Stomach smooth muscle (tissue), 2 donors: ENCODE measurements around the gene FGFBP1.
"Not testable (repeated sequence)": the region's sequence is repeated elsewhere in the genome, so short reads cannot be mapped to it uniquely, and the experiment has no call there.

Experiments used
- H3K27ac ChIP-seq: one replicate; pipeline ENCODE4 v1.7.0; 2013; ENCODE audit warnings: mild to moderate bottlenecking, low read length, inconsistent platforms
- H3K27me3 ChIP-seq, 2 donors: one replicate each; pipeline ENCODE4 v1.7.0; 2013; ENCODE audit warnings: low read length in 2 of 2; ENCODE audit not compliant: insufficient read depth in 2 of 2, control insufficient read depth in 1 of 2
- H3K36me3 ChIP-seq, 2 donors: one replicate each; pipeline ENCODE4 v1.7.0; 2013; ENCODE audit warnings: low read length in 2 of 2; ENCODE audit not compliant: control insufficient read depth in 2 of 2, insufficient read depth in 2 of 2
- H3K4me1 ChIP-seq: one replicate; pipeline ENCODE4 v1.7.0; 2013; ENCODE audit warnings: low read length; ENCODE audit not compliant: control insufficient read depth, insufficient read depth
- H3K4me3 ChIP-seq, 2 donors: one replicate each; pipeline ENCODE4 v1.7.0; 2013; ENCODE audit warnings: low read length in 2 of 2
- H3K9ac ChIP-seq, 2 donors: one replicate each; pipeline ENCODE4 v1.7.0; 2013; ENCODE audit warnings: low read length in 2 of 2, mild to moderate bottlenecking in 1 of 2
- H3K9me3 ChIP-seq, 2 donors: one replicate each; pipeline ENCODE4 v1.7.0; 2013; ENCODE audit warnings: low read length in 2 of 2; ENCODE audit not compliant: control insufficient read depth in 2 of 2
- donor health status: healthy.
- donor health status: Pancreatic carcinoma.

The FGFBP1 gene

GRCh38 chr4:15926486-15926885 lies 12.1 kb downstream of the FGFBP1 start:
- Histone ChIP-seq H3K27ac (no peak overlapping the region), H3K27me3 (peaks cover 0 to 2% of the 10 kb centered on the region in 2 donors), H3K9me3 (no peaks in the 10 kb centered on the region), H3K9ac (no peak overlapping the region), H3K36me3 (no peaks in the 10 kb centered on the region), H3K4me1 (no peaks in the 10 kb centered on the region), H3K4me3 (no peak overlapping the region)

- H3K36me3 ChIP-seq: no peaks in the 10 kb centered on the region
- H3K4me1 ChIP-seq: no peaks in the 10 kb centered on the region
- no peaks in the 10 kb centered on the region for H3K9me3 ChIP-seq
- peaks cover 0 to 2% of the 10 kb centered on the region in 2 donors for H3K27me3 ChIP-seq
- H3K9ac ChIP-seq: no peak overlapping the region
- H3K4me3 ChIP-seq: no peak overlapping the region
- no peak overlapping the region for H3K27ac ChIP-seq
Observed at GRCh38 chr4:15925830-15926229, 12.7 kb downstream of the FGFBP1 start.

DNA sequence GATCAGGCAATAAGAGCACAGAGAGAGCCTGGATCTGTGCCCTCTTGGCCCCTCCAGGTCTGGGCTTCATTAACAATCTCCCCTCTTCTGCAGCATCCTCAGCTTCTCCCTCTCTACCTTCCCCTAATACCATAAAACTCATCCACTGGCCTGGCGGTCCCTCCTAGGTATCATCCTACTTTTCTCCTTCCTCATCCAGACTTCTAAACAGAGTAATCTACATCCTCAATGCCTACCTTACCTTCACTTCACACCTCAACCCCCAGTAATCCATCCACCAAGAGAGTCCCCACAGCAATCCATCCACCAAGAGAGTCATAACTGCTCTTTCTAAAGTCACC lies 17.0 kb downstream of the FGFBP1 start:
- Histone ChIP-seq H3K36me3 (no peaks in the 10 kb centered on the region), H3K4me1 (no peaks in the 10 kb centered on the region), H3K9me3 (no peaks in the 10 kb centered on the region), H3K27ac (no peak overlapping the region), H3K9ac (no peak overlapping the region), H3K4me3 (no peak overlapping the region), H3K27me3 (no peaks in the 10 kb centered on the region)

DNA sequence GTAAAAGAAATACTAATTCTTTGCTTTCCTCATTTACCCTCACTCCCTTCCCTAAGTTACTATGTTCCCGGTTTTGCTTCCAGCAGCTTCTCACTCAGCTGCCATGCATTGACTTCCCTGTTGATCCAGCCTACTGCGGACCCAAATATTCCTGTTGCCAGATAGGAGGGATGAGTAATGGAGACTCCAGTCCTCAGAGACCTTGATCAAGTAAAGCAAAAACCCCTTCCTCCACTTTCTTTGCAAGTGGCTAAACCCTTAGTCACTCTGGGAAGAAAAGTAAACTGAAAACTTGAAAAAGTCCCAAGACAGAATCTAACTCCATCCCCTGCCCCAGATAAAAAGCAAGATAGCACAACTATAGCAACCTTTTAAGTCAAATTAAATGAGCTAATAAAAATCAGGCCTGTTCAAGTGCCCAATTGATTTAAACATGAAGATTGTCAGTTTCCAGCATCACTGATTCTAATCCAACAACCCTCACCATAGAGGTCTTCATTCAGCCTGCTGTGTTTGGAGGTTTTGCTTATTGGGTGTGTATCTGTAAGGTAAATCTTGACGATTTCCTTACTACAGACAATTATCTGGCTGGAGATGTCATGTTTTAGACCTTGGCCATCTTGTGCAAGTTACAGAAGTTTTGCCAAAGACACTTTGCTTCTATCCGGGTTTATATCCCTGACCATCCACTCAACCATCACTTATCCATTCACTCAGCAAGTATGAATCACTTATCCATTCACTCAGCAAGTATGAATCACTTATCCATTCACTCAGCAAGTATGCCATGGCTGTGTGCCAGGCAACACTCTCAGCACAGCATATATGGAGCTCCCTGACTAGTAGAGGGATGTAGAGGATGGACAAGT lies 17.6 kb downstream of the FGFBP1 start:
- Histone ChIP-seq H3K4me3 (no peak overlapping the region), H3K9ac (no peak overlapping the region), H3K36me3 (no peaks in the 10 kb centered on the region), H3K27me3 (no peaks in the 10 kb centered on the region), H3K9me3 (no peaks in the 10 kb centered on the region), H3K4me1 (no peaks in the 10 kb centered on the region), H3K27ac (no peak overlapping the region)

GRCh38 chr4:15918484-15919129 lies 19.9 kb downstream of the FGFBP1 start:
- H3K4me1 ChIP-seq: no peaks in the 10 kb centered on the region
- H3K9ac ChIP-seq: no peak overlapping the region
- H3K27me3 ChIP-seq: no peaks in the 10 kb centered on the region
- no peak overlapping the region for H3K4me3 ChIP-seq
- H3K36me3 ChIP-seq: no peaks in the 10 kb centered on the region
- no peaks in the 10 kb centered on the region for H3K9me3 ChIP-seq
- H3K27ac ChIP-seq: no peak overlapping the region

DNA sequence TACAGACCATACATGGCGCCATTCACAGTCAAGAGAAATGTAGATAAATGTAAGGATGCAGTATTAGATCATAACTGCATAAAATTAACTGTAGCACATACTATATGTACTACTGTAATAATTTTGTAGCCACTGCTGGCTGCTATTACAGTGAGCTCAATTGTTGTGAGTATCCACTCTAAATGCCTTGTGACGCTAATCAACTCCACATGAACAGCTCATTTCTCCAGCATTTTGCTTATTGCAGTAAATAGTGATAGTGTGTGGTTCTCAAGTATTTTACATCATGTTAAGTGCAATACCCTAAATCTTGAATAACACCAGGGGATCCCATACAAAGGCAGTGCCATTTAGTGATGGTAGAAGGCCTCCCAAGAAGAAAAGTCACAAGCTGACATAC lies 21.2 kb downstream of the FGFBP1 start:
- H3K9ac ChIP-seq: no peak overlapping the region

DNA sequence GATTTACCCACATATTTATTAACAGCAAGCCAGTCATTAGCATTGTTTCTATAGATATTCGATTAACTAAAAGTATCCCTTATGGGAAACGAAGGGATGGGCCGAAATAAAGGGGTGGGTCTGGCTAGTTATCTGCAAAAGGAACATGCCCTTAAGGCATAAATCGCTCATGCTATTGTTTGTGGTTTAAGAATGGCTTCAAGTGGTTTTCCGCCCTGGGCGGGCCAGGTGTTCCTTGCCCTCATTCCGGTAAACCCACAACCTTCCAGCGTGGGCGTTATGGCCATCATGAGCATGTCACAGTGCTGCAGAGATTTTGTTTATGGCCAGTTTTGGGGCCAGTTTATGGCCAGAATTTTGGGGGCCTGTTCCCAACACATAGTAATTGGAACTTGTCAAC lies 22.2 kb downstream of the FGFBP1 start:
- H3K9me3 ChIP-seq, H3K9ac ChIP-seq, H3K27ac ChIP-seq, H3K4me1 ChIP-seq, H3K4me3 ChIP-seq, H3K36me3 ChIP-seq, H3K27me3 ChIP-seq: not testable (repeated sequence)

More for the DNA sequence above, 21.2 kb downstream of the FGFBP1 start:
- no peaks in the 10 kb centered on the region for H3K36me3 ChIP-seq
- no peaks in the 10 kb centered on the region for H3K27me3 ChIP-seq
- H3K4me3 ChIP-seq: no peak overlapping the region
- no peak overlapping the region for H3K27ac ChIP-seq
- H3K4me1 ChIP-seq: no peaks in the 10 kb centered on the region
- no peaks in the 10 kb centered on the region for H3K9me3 ChIP-seq

DNA sequence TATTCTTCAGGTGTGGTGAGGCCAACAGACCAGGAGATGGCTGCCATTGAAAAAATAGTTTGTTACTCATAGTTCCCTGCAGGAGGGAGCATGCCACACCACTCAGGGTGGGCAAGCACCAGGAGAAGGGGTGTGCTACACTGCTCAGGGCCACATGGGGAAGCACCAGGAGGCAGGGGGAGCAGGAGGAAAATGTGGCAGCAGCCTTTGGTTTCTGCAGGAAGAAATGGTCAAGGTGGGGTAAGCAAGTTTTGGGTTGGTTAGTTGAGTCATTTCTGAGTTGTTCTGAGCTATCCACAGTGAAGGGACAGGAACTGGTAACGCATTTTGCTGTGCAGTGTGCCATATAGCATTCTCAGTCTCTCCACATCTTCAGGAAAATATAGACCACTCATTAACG lies 23.8 kb downstream of the FGFBP1 start:
- Histone ChIP-seq H3K4me3 (no peak overlapping the region), H3K9ac (no peak overlapping the region), H3K4me1 (peaks cover 5% of the 10 kb centered on the region), H3K27ac (no peak overlapping the region), H3K27me3 (no peaks in the 10 kb centered on the region), H3K36me3 (no peaks in the 10 kb centered on the region), H3K9me3 (no peaks in the 10 kb centered on the region)

DNA sequence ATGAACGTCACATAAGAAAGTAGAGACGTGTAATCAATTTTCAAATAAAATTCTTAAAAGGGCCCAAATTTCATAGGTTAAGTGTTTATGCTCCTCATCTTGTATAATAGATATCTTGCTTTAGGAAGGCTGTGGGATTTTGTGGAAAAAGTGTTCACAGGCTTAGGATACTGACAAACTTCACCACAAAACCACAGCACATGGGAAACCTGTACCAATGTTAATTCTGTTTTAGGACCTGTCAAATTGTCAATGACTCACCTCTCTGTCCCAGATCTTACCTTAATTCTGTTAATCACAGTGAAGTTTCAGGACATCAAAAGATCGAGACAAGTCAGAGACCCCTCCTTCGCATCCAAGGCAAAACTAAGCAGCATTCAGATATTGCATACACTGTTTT lies 24.2 kb downstream of the FGFBP1 start:
- H3K27ac ChIP-seq: no peak overlapping the region

DNA sequence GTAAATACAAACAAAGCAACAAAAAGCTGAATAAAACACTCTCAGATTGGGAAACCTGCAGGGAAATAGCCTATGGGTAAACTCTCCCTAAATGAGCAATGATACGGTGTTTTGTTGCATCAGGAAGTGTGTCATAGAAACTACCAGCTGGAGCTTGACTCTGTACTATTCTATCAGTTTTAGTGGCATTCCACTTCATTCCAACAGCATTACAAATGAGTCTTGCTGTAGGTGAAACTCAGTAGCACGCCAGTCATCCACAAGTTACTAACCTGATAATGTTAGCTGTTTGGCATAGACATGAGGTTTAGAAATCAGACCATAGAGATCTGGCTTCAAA lies 24.9 kb downstream of the FGFBP1 start:
- H3K4me1 ChIP-seq: peaks cover 6% of the 10 kb centered on the region
- no peaks in the 10 kb centered on the region for H3K27me3 ChIP-seq
- H3K27ac ChIP-seq: no peak overlapping the region

More for the DNA sequence above, 24.2 kb downstream of the FGFBP1 start:
- H3K9me3 ChIP-seq: no peaks in the 10 kb centered on the region
- H3K4me1 ChIP-seq: peaks cover 6% of the 10 kb centered on the region
- H3K4me3 ChIP-seq: no peak overlapping the region
- H3K9ac ChIP-seq: no peak overlapping the region
- no peaks in the 10 kb centered on the region for H3K27me3 ChIP-seq
- H3K36me3 ChIP-seq: no peaks in the 10 kb centered on the region

GRCh38 chr4:15912961-15913630 lies 25.4 kb downstream of the FGFBP1 start:
- no peak overlapping the region for H3K9ac ChIP-seq
- no peak overlapping the region for H3K27ac ChIP-seq
- H3K4me3 ChIP-seq: no peak overlapping the region
- no peaks in the 10 kb centered on the region for H3K9me3 ChIP-seq
- no peaks in the 10 kb centered on the region for H3K36me3 ChIP-seq
- no peaks in the 10 kb centered on the region for H3K27me3 ChIP-seq
- peaks cover 6% of the 10 kb centered on the region for H3K4me1 ChIP-seq

More for the DNA sequence above, 24.9 kb downstream of the FGFBP1 start:
- no peak overlapping the region for H3K4me3 ChIP-seq
- H3K36me3 ChIP-seq: no peaks in the 10 kb centered on the region
- no peak overlapping the region for H3K9ac ChIP-seq
- no peaks in the 10 kb centered on the region for H3K9me3 ChIP-seq
